NCI-H1105 (cell line): ENCODE measurements around the gene NF2.

Experiments
- DNase-seq: peaks from one replicate; lab custom pipeline; 2025; lab: John Stamatoyannopoulos, UW

NF2 gene

GRCh38 chr22:29668673-29669072 lies 65.2 kb downstream of the NF2 start:
- DNase-seq = no peak

- no peak for DNase-seq
These were observed 67.2 kb downstream of the NF2 start for GRCh38 chr22:29670626-29671025.

GRCh38 chr22:29673361-29674066 lies 70.1 kb downstream of the NF2 start:
- DNase-seq = no peak

GRCh38 chr22:29674121-29674520 lies 70.7 kb downstream of the NF2 start:
- DNase-seq = no peak

- DNase-seq = no peak
These were observed 75.9 kb downstream of the NF2 start for GRCh38 chr22:29679316-29679715.

GRCh38 chr22:29683536-29683935 lies 80.1 kb downstream of the NF2 start:
- DNase-seq = no peak

- DNase-seq = no peak
These were observed 80.8 kb downstream of the NF2 start for GRCh38 chr22:29684244-29684643.

- DNase-seq = no peak
These were observed 85.9 kb downstream of the NF2 start for GRCh38 chr22:29689206-29689879.

GRCh38 chr22:29689880-29690213 lies 86.4 kb downstream of the NF2 start:
- peak; percentile 30 for DNase-seq

GRCh38 chr22:29690476-29690875 lies 87.0 kb downstream of the NF2 start:
- DNase-seq = no peak

GRCh38 chr22:29691636-29692326 lies 88.3 kb downstream of the NF2 start:
- no peak for DNase-seq

- no peak for DNase-seq
These were observed 88.9 kb downstream of the NF2 start for GRCh38 chr22:29692327-29692640.

- no peak for DNase-seq
These were observed 89.7 kb downstream of the NF2 start for GRCh38 chr22:29693161-29693560.

GRCh38 chr22:29693671-29694070 lies 90.2 kb downstream of the NF2 start:
- DNase-seq = no peak

GRCh38 chr22:29695129-29695926 lies 91.9 kb downstream of the NF2 start:
- peak; percentile 69 for DNase-seq

- no peak for DNase-seq
These were observed 94.6 kb downstream of the NF2 start for GRCh38 chr22:29697853-29698598.

- DNase-seq = peak; percentile 29
These were observed 96.9 kb downstream of the NF2 start for GRCh38 chr22:29700206-29700899.

- DNase-seq = no peak
These were observed 97.4 kb downstream of the NF2 start for GRCh38 chr22:29700900-29701154.

GRCh38 chr22:29701155-29701999 lies 97.9 kb downstream of the NF2 start:
- DNase-seq = peak; percentile 48
